HepG2 (cell line): ENCODE data around the gene APRT. TPM values are rescaled to one million over a fixed set of nuclear protein-coding genes. Genes with fewer than 3 reads are reported as not detected.
A peak's percentile ranks its signal among the peaks of the same experiment; 100 is the strongest.

Experiments
- ARNT ChIP-seq: fragments of 450-650 bp; IDR thresholded peaks from 2 replicates; pipeline ENCODE4 v1.6.1; 2017
- ETV5 ChIP-seq: IDR thresholded peaks from 2 replicates; pipeline ENCODE4 v1.6.1; 2018; ENCODE audit warnings: missing biosample characterization, missing genetic modification reagents, inconsistent platforms, borderline replicate concordance
- FLYWCH1 ChIP-seq: sonication (generic); formaldehyde crosslinking; IDR thresholded peaks from 2 replicates; pipeline ENCODE4 v1.8.1; 2023; ENCODE audit warnings: mild to moderate bottlenecking, missing genetic modification reagents
- HES4 ChIP-seq: sonication (generic); formaldehyde crosslinking; IDR thresholded peaks from 2 replicates; pipeline ENCODE4 v1.9.0; 2021; ENCODE audit warnings: mild to moderate bottlenecking, missing genetic modification reagents, borderline replicate concordance
- HMG20A ChIP-seq: IDR thresholded peaks from 2 replicates; pipeline ENCODE4 v1.6.1; 2016; ENCODE audit warnings: borderline replicate concordance
- KLF16 ChIP-seq, 2 experiments: sonication (generic) in 1 of 2; formaldehyde crosslinking in 1 of 2; IDR thresholded peaks; 2 replicates each; pipeline versions ENCODE4 v1.6.1 to v1.8.0; 2016 to 2023; ENCODE audit warnings: missing genetic modification reagents in 2 of 2, missing compliant biosample characterization in 1 of 2
- MIER3 ChIP-seq: IDR thresholded peaks from 2 replicates; pipeline ENCODE4 v1.6.1; 2016; ENCODE audit warnings: missing compliant biosample characterization, borderline replicate concordance
- RARG ChIP-seq: sonication (generic); formaldehyde crosslinking; IDR thresholded peaks from 2 replicates; pipeline ENCODE4 v1.4.0; 2020; ENCODE audit warnings: low read depth, mild to moderate bottlenecking, missing genetic modification reagents
- RBM39 ChIP-seq: fragments of 200-400 bp; formaldehyde crosslinking; IDR thresholded peaks from one replicate; pipeline ENCODE4 v1.6.1; 2018; ENCODE audit warnings: antibody characterized with exemption, mild to moderate bottlenecking, low read depth, low read length; ENCODE audit not compliant: poor library complexity, severe bottlenecking
- RFX5 ChIP-seq: IDR thresholded peaks from 2 replicates; pipeline ENCODE4 v1.6.1; 2011; ENCODE audit warnings: low read depth, low read length, improper control_type of control experiment
- TCF7 ChIP-seq: sonication (generic); IDR thresholded peaks from 2 replicates; pipeline ENCODE4 v1.6.1; 2016; ENCODE audit warnings: antibody characterized with exemption, low read depth
- TERF1 ChIP-seq: sonication (generic); formaldehyde crosslinking; IDR thresholded peaks from 2 replicates; pipeline ENCODE4 v1.8.0; 2022; ENCODE audit warnings: mild to moderate bottlenecking, missing genetic modification reagents, moderate library complexity
- YEATS2 ChIP-seq: sonication (generic); formaldehyde crosslinking; IDR thresholded peaks from 2 replicates; pipeline ENCODE4 v1.4.0; 2020; ENCODE audit warnings: missing genetic modification reagents, borderline replicate concordance
- ZMYM2 ChIP-seq: sonication (generic); formaldehyde crosslinking; IDR thresholded peaks from 2 replicates; pipeline ENCODE4 v1.8.0; 2022; ENCODE audit warnings: mild to moderate bottlenecking, missing genetic modification reagents
- ZNF121 ChIP-seq: sonication (generic); formaldehyde crosslinking; IDR thresholded peaks from 2 replicates; pipeline ENCODE4 v1.5.0; 2020; ENCODE audit warnings: mild to moderate bottlenecking, missing genetic modification reagents
- ZNF251 ChIP-seq: sonication (generic); formaldehyde crosslinking; IDR thresholded peaks from 2 replicates; pipeline ENCODE4 v1.9.0; 2021; ENCODE audit warnings: mild to moderate bottlenecking, missing genetic modification reagents
- ZNF264 ChIP-seq: sonication (generic); formaldehyde crosslinking; IDR thresholded peaks from 2 replicates; pipeline ENCODE4 v1.4.0; 2020; ENCODE audit warnings: missing genetic modification reagents
- ZNF567 ChIP-seq: sonication (generic); formaldehyde crosslinking; IDR thresholded peaks from 2 replicates; pipeline ENCODE4 v1.8.1; 2023; ENCODE audit warnings: mild to moderate bottlenecking, missing genetic modification reagents, borderline replicate concordance
- ZNF614 ChIP-seq: IDR thresholded peaks from 2 replicates; pipeline ENCODE4 v1.6.1; 2018; ENCODE audit warnings: missing biosample characterization, missing genetic modification reagents, inconsistent platforms, borderline replicate concordance
- ZNF616 ChIP-seq: sonication (generic); formaldehyde crosslinking; IDR thresholded peaks from 2 replicates; pipeline ENCODE4 v1.5.0; 2020; ENCODE audit warnings: low read depth, mild to moderate bottlenecking, missing genetic modification reagents
- ZNF672 ChIP-seq: sonication (generic); formaldehyde crosslinking; IDR thresholded peaks from 2 replicates; pipeline ENCODE4 v1.8.1; 2022; ENCODE audit warnings: missing genetic modification reagents
- ZNF7 ChIP-seq: IDR thresholded peaks from 2 replicates; pipeline ENCODE4 v1.6.1; 2016; ENCODE audit warnings: missing biosample characterization, missing genetic modification reagents
- ZSCAN21 ChIP-seq: sonication (generic); formaldehyde crosslinking; IDR thresholded peaks from 2 replicates; pipeline ENCODE4 v1.8.0; 2022; ENCODE audit warnings: mild to moderate bottlenecking, missing genetic modification reagents, moderate library complexity, borderline replicate concordance
- polyA plus RNA-seq, 8 experiments: library from polyadenylated mRNA; depleted of rRNA in 3 of 8; stranded (reverse) in 7 of 8; unstranded in 1 of 8; fragments of >200 nt; fragmentation: Illumina TruSeq in 4 of 8; extraction: Trizol in 4 of 8; gene quantifications; 2 replicates each; pipeline versions ENCODE4 v1.2.1 to v1.2.3, GENCODE V29; 2011 to 2016; ENCODE audit warnings: low read depth in 4 of 8, missing spikeins in 1 of 8, mixed read lengths in 1 of 8; ENCODE audit not compliant: insufficient read depth in 1 of 8
- total RNA-seq, 5 experiments: library from RNA; depleted of rRNA; stranded (reverse); fragments of >200 nt; fragmentation: Illumina TruSeq; extraction: Trizol; gene quantifications; 2 replicates each; pipeline ENCODE4 v1.2.3, GENCODE V29; 2016; ENCODE audit warnings: low read depth in 1 of 5
- TF ChIP-seq, protein P1 (sequence below): sonication (generic); formaldehyde crosslinking; IDR thresholded peaks from 2 replicates; pipeline ENCODE4 v1.9.0; 2022; ENCODE audit warnings: missing genetic modification reagents, mild to moderate bottlenecking, borderline replicate concordance
- TF ChIP-seq, protein P2 (sequence below): IDR thresholded peaks from 2 replicates; pipeline ENCODE4 v1.6.1; 2016; ENCODE audit warnings: mild to moderate bottlenecking, missing biosample characterization, missing genetic modification reagents
- TF ChIP-seq, protein P3 (sequence below): sonication (generic); formaldehyde crosslinking; IDR thresholded peaks from 2 replicates; pipeline ENCODE4 v1.4.0; 2020; ENCODE audit warnings: missing genetic modification reagents, mild to moderate bottlenecking, borderline replicate concordance

The APRT gene
- total and polyA plus RNA-seq, 2 of the 13 experiments (the other 11 are each of a cell fraction or from before 2014, with no cell fraction given) = 155 to 242 TPM

- no peak; the same call in 1 of the 2 replicates for TF ChIP-seq MIER3 (CRISPR knock-in tag)
- no peak for TF ChIP-seq TERF1 (CRISPR knock-in tag)
- TF ChIP-seq ZNF251 = no peak
- TF ChIP-seq ZNF672 (CRISPR knock-in tag) = no peak
- TF ChIP-seq ZSCAN21 (CRISPR knock-in tag) = no peak; the same call in 1 of the 2 replicates
- no peak for TF ChIP-seq ZNF121
- TF ChIP-seq FLYWCH1 = no peak
- TF ChIP-seq, protein P1, sequence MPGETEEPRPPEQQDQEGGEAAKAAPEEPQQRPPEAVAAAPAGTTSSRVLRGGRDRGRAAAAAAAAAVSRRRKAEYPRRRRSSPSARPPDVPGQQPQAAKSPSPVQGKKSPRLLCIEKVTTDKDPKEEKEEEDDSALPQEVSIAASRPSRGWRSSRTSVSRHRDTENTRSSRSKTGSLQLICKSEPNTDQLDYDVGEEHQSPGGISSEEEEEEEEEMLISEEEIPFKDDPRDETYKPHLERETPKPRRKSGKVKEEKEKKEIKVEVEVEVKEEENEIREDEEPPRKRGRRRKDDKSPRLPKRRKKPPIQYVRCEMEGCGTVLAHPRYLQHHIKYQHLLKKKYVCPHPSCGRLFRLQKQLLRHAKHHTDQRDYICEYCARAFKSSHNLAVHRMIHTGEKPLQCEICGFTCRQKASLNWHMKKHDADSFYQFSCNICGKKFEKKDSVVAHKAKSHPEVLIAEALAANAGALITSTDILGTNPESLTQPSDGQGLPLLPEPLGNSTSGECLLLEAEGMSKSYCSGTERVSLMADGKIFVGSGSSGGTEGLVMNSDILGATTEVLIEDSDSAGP (CRISPR knock-in tag) = peak; percentile 93
- TF ChIP-seq KLF16 (CRISPR knock-in tag; IDR thresholded peaks at IDR 0.05) = peak in 1 of 2 experiments; percentile 68; a peak in 1 of 4 replicates
- TF ChIP-seq ZMYM2 (CRISPR knock-in tag) = no peak; the same call in 1 of the 2 replicates
- TF ChIP-seq, protein P2, sequence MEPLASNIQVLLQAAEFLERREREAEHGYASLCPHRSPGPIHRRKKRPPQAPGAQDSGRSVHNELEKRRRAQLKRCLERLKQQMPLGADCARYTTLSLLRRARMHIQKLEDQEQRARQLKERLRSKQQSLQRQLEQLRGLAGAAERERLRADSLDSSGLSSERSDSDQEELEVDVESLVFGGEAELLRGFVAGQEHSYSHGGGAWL (CRISPR knock-in tag) = peak; percentile 89; the same call in 1 of the 2 replicates
- TF ChIP-seq RARG = peak; percentile 81; the same call in 1 of the 2 replicates
- TF ChIP-seq HES4 (CRISPR knock-in tag) = peak; percentile 38; the same call in 1 of the 2 replicates
- peak; percentile 69 for TF ChIP-seq ETV5 (CRISPR knock-in tag)
- TF ChIP-seq ZNF616 = no peak; the same call in 1 of the 2 replicates
- no peak for TF ChIP-seq HMG20A (CRISPR knock-in tag)
- TF ChIP-seq TCF7 = no peak
- no peak for TF ChIP-seq ZNF7 (CRISPR knock-in tag)
- TF ChIP-seq ARNT = no peak
- peak; percentile 42; the same call in 1 of the 2 replicates for TF ChIP-seq ZNF567 (CRISPR knock-in tag)
- peak; percentile 36; the same call in 1 of the 2 replicates for TF ChIP-seq ZNF614 (CRISPR knock-in tag)
- TF ChIP-seq, protein P3, sequence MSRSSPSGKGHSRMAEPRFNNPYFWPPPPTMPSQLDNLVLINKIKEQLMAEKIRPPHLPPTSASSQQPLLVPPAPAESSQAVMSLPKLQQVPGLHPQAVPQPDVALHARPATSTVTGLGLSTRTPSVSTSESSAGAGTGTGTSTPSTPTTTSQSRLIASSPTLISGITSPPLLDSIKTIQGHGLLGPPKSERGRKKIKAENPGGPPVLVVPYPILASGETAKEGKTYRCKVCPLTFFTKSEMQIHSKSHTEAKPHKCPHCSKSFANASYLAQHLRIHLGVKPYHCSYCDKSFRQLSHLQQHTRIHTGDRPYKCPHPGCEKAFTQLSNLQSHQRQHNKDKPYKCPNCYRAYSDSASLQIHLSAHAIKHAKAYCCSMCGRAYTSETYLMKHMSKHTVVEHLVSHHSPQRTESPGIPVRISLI = no peak
- peak; percentile 62 for TF ChIP-seq YEATS2 (CRISPR knock-in tag)
- peak; percentile 48; the same call in 1 of the 2 replicates for TF ChIP-seq RFX5
- TF ChIP-seq RBM39 = no peak
- TF ChIP-seq ZNF264 = peak; percentile 61; the same call in 1 of the 2 replicates
These were observed 45.4 kb upstream of the APRT start, which contains the start of the genes GALNS and TRAPPC2L (continued) for GRCh38 chr16:88856828-88857727.
